Measurements from ENCODE around the gene CFAP61. TPM values are rescaled to one million over a fixed set of nuclear protein-coding genes. Genes with fewer than 3 reads are reported as not detected.

Gene CFAP61
- polyA plus RNA-seq, 3 donors = 3.3 to 4.9 (median 4.3) TPM

DNA sequence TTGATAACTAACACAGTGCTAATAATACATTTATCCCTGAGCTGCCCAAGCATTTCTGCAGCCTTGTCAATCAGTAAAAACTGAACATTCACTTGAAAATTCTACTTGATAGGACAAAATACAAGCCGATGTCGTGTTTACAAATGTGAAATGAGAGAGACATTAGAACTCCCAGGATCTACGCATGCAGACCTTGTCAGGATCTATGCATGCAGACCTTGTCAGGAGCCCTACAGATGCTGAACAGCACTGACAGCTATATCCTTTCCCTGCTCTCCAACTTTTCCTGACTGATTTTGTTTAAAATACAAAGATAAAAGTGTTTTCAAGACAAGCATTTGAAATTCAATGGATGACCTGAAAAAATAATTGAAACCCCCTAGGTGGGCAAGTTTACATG, 344.5 kb downstream of the CFAP61 start:
- no peak for DNase-seq (ENCODE audit: extremely low read depth in 1 of 11, low read depth in 9 of 11, low spot score in 4 of 11)

DNA sequence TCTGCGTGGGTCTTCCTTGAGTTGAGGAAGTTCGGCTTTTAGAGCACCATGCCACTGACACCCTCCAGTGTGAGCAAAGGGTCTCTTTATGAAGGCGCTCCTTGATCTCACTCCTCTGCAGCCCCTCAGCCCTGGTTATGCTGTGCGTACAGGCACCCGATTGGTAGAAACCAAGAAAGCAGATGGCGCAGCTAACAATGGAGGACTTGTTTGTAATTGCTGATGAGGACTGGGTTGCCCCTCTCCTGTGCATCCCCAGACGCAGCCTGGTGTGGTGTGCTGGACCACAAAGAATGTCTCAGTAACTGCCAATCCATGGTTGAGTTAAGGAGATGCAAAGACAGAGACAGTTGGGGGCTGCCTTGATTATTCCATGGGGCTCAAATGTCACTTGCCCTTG, 345.8 kb downstream of the CFAP61 start:
- no peak for DNase-seq (ENCODE audit: extremely low read depth in 1 of 11, low read depth in 9 of 11, low spot score in 4 of 11)

DNA sequence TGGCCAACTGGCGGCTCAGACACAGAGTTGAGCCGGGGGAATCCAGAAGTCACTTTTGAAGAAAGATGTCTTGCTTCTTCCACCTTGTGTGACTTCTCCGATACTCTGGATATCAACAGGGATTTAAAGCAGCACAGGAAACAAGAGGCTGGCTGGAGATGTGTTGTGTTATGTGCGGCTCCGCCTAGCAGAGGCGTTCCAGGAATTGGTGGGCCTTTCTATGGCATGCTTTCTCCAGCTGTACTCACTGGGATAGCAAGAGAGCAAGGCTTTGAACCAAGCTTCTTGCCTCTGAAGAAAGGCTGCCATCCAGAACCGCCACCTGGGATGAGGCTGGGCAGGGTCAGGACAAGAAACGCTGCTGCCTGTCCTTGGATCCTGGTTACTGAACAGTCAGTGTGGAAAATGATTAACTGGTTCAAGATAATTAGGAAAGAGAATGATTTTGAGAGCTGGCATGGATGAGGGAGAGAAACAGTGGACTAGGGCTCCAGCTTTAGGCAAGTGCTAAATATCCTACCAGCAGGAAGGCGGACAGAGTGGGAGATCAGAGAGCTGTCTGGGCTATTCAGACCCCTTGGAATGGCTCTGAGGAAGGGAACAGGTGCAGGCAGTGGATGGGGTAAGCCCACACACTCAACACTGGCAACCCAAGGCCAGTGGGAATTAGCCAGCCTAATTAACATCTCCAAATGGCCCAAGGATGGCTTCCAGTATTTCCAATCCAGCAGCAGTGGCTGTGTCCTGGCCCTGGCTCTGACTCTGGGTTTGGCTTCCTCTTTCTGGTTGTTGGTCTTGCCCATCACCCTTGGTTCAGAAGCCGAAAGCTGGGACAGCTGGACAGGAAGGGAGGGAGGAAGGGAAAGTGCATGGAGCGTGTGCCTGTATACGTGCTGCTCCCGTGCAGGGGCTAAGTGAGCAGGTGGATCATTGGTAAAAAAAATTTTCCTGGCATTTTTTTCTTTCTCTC, 347.5 kb downstream of the CFAP61 start:
- no peak for DNase-seq (ENCODE audit: extremely low read depth in 1 of 11, low read depth in 9 of 11, low spot score in 4 of 11)

DNA sequence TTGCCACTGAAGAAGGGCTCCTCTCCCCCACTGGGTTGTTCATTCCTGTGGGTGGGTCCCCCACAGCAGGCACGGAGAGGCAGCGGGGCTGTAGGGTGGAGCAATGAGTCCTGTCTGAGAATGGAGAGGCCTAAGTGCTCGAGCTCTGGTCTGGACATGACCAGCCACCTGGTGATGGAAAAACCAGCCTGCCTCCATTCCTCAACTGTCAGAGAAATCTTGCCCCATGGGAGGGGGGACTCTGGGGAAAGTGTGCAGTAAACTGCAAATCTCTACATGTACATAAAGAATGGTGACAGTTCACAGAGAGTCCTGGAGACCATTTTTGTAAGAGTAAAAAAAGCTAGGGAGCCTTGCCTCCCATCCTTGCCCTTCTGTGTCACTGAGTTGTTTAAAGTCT, 349.7 kb downstream of the CFAP61 start:
- DNase-seq (ENCODE audit: extremely low read depth in 1 of 11, low read depth in 9 of 11, low spot score in 4 of 11) = no peak

DNA sequence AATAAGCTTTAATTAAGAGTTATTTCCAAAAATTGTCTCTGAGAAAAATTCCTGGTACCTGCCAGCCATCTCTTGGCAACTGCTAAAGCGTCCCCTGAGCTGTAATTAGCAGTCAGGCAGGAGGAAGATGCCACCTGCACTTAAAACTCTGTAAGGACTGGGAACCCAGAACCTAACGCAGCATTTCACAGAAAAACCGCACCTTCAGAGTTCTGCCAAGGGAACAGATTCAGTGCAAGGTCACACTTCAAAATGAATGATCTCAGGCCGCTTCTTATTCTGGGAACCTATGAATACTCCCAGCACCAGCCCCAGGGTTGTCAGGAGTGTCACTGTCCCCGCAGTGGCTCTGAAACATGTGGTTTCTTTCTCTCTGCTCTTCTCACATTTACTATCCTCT, 352.3 kb downstream of the CFAP61 start:
- DNase-seq (ENCODE audit: extremely low read depth in 1 of 11, low read depth in 9 of 11, low spot score in 4 of 11) = no peak

DNA sequence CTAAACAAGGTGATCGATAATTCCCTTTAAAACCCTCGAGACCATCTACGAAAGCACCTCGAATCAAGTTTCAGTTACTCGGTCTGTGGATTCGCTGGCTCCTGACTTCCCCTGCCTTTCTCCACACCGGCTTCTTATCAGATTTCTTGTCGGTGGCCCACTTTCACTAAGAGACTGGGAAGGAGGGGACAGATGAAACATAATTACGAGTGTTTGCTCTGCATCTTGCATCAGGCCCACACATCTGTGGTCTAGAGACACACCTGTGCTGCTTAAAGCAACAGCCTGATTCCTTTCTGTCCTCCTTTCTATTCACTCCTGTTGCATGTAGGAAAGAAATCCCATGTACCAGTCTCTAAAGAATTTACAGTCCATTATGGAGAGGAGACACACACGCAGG, 353.3 kb downstream of the CFAP61 start:
- no peak for DNase-seq (ENCODE audit: extremely low read depth in 1 of 11, low read depth in 9 of 11, low spot score in 4 of 11)

DNA sequence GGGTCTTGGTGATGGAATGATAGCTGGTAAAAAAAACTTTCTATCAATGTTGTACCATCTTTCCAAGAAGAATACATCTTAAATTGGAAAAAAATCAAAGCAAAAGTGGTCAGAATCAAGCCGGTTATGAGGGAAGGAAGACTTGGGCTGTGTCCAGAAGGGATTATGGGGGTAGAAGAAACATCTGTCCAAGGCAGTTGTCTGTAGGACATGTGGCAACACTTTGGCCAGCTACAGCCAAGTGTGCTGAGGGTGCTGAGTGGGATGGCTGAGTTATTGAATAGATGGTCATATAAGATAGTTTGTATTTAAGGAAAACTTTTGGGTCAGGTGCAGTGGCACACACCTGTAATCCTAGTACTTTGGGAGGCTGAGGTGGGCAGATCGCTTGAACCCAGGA, 354.0 kb downstream of the CFAP61 start:
- DNase-seq (ENCODE audit: extremely low read depth in 1 of 11, low read depth in 9 of 11, low spot score in 4 of 11) = no peak

DNA sequence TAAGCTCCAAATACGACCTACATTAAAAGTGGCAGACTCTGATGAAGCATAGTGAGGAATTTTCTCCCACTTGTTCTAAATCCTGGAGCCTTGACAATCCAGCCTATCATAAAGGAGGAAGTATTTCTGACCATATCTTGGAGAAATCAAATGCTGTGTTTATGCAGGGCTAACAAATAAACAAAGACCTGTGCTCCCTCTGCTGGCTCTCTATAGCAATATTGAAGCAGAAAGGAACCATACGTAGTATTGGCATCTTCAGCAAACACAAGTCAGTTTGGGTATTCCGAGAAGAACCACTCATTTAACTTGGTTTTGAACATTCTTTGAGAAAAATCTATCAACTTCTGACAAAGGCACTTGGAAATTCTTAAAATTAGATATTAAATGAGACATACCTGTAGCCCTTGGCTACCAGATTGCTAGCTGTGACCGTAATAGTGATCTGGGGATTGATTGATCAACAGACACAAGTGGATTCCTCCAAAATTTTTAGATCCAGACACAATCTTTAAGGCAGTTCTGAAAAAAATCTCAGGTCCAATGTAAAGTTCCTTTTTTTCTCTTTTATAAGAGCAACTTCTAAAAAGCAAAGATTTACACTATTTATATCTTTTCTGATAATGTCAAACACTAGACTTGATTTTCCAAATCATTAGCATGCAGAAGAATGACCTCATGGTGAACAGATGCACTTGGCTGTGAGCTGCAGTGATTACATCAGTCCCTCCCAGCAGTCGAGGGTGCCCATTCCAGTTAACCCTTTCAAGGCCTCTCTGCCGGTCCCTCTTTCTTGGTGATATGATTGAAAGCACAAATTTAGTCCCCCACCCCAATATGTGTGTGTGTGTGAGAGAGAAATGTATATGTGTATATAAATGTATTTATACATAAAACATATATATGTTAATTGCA, 355.8 kb downstream of the CFAP61 start:
- no peak for DNase-seq (ENCODE audit: extremely low read depth in 1 of 11, low read depth in 9 of 11, low spot score in 4 of 11)

DNA sequence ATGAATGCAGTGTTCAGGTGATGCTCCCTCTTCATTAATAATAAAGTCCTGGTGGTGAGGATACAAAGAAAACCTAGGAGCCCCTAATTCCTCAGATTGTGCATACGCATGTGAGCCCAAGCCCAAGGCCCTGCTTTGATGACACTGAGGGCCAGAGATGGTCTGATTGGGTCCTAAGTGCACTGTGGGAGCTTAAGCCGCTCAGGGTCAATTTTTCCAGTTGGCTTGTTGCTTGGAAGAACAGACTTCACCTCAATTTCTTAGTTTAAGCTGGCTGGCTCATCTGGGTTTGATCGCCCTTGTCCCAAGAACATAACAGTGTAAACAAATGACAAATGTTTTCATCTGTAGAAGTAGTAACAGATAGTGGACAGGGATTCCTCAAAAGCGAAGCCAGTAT, 357.0 kb downstream of the CFAP61 start:
- DNase-seq (ENCODE audit: extremely low read depth in 1 of 11, low read depth in 9 of 11, low spot score in 4 of 11) = no peak

Other genes with a start within 250 kb of the CFAP61 start
- 100 to 1,000 TPM in 1 of 3 donors, 10 to 100 TPM in 2; 88.1 to 103 (median 91.9) TPM for gene NAA20, start 35.2 kb upstream of the CFAP61 start, polyA plus RNA-seq (ENCODE audit: insufficient read length in 3 of 3)
- 10 to 100 TPM; 38.8 to 49.5 (median 47.9) TPM for gene CRNKL1, start 66 bp upstream of the CFAP61 start, polyA plus RNA-seq (ENCODE audit: insufficient read length in 3 of 3)